Muscle layer of colon (tissue), 2 donors: Measurements from ENCODE around the gene COA5.

Source experiments
- H3K27ac ChIP-seq: one replicate; pipeline ENCODE4 v1.7.0; 2013; ENCODE audit warnings: low read depth, mild to moderate bottlenecking, low read length, moderate library complexity
- H3K27me3 ChIP-seq, 2 donors: one replicate each; pipeline ENCODE4 v1.7.0; 2013; ENCODE audit warnings: low read length in 2 of 2, mild to moderate bottlenecking in 2 of 2; ENCODE audit not compliant: insufficient read depth in 2 of 2, control insufficient read depth in 1 of 2
- H3K36me3 ChIP-seq: one replicate; pipeline ENCODE4 v1.7.0; 2013; ENCODE audit warnings: mild to moderate bottlenecking, low read length; ENCODE audit not compliant: insufficient read depth
- H3K4me1 ChIP-seq: one replicate; pipeline ENCODE4 v1.7.0; 2013; ENCODE audit warnings: mild to moderate bottlenecking, low read length; ENCODE audit not compliant: insufficient read depth
- H3K4me3 ChIP-seq, 2 donors: one replicate each; pipeline ENCODE4 v1.7.0; 2013; ENCODE audit warnings: low read length in 2 of 2, low read depth in 1 of 2, mild to moderate bottlenecking in 1 of 2, moderate library complexity in 1 of 2
- H3K9ac ChIP-seq: one replicate; pipeline ENCODE4 v1.7.0; 2013; ENCODE audit warnings: low read length
- H3K9me3 ChIP-seq: one replicate; pipeline ENCODE4 v1.7.0; 2013; ENCODE audit warnings: mild to moderate bottlenecking, low read length
- donor health status: abdominal sarcoma.
- donor health status: Adenocarcinoma of cecum.

COA5 gene

DNA sequence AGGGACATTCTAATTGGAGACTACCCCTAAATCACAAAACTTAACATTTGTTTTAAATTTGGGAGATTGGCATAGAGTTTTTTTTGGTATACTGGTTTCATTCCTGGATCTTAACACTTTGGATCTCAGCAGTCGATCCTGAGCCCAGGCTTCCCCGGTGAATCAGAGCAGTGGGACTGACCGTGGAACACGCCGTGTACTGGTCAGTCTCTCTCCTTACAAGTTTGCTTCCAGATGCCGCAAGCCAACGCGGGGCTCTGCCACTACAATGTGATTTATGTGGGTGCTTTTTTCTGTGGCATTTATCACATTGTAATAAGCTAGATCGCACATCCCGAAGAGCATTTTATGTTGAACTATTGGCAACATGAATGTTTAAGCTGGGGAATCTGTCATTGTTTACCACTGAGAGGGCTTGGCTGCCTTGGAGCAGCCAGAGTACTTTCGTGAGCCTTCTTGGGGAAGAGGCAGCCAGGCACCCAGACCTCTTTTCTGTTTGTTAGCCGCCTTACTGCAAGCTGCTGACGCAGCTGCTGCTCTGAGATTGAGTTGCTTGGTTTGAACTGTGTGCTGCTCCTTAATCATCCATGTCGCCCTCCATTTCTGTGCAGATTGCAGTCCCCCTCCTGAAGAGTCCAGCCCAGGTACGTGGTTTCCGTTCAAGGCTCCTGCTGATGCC lies 49.3 kb downstream of the COA5 start:
- Histone ChIP-seq H3K4me3 (no peak overlapping the region), H3K9ac (no peak overlapping the region), H3K27ac (peak overlapping the region; percentile 59), H3K4me1 (peaks cover 46% of the 10 kb centered on the region), H3K27me3 (no peaks in the 10 kb centered on the region), H3K36me3 (peaks cover 44% of the 10 kb centered on the region), H3K9me3 (no peaks in the 10 kb centered on the region)

DNA sequence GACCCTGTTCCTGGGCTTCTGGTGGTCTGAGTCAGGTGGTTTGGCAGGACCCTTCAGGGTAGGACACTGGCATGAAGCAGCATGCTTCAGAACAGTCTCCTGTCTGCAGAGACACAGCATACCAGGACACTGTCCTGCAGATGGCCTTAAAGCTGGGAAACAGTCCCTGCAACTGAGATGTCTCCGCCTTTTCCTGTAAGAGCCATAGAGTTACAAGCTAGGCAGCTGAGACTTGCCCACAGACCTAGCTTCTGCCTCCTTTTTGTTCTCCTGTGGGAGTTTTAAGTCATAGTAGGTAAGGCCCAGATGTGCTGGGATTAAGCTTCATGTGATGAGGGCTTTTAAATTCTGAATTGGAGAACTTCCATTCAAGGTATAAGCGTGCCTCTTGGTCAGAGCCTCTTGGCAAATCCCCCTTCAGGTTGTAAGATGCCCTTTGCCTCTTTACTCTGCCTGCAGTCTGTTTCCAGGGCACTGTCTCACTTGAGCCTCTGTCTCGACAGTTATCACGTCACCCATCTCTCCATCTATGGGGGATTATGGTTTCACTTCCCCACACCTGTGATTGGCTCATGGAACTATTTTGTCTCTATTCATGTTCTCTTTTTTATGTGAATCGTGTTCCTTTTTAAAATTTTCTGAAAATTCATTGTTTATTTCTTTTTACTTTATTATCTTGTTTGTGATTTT lies 51.8 kb downstream of the COA5 start:
- H3K27ac ChIP-seq = no peak overlapping the region
- H3K9ac ChIP-seq = no peak overlapping the region
- no peak overlapping the region for H3K4me3 ChIP-seq
- peaks cover 49% of the 10 kb centered on the region for H3K36me3 ChIP-seq
- no peaks in the 10 kb centered on the region for H3K9me3 ChIP-seq
- H3K27me3 ChIP-seq = no peaks in the 10 kb centered on the region
- H3K4me1 ChIP-seq = peaks cover 30% of the 10 kb centered on the region

DNA sequence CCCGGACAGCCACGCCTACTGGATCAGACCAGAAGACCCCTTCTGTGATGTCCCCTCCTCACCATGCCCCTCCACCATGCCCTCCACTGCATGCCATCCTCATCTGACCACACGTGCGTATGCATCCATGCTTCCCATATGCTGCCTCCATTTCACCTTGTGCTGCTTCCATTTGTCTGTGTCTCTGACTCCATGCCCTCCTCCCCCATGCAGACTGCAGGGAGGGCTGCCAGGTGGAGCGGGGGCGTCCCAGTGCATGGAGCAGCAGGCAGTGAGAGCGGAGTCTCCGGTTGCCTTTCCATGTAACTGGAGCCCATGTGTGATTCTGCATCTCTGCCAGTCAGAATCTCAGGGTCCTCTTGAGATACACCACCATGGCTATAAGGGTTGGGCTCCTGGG lies 52.6 kb downstream of the COA5 start:
- Histone ChIP-seq H3K4me1 (peaks cover 23% of the 10 kb centered on the region), H3K9me3 (no peaks in the 10 kb centered on the region), H3K27ac (no peak overlapping the region), H3K36me3 (peaks cover 55% of the 10 kb centered on the region), H3K9ac (no peak overlapping the region), H3K4me3 (no peak overlapping the region), H3K27me3 (no peaks in the 10 kb centered on the region)

DNA sequence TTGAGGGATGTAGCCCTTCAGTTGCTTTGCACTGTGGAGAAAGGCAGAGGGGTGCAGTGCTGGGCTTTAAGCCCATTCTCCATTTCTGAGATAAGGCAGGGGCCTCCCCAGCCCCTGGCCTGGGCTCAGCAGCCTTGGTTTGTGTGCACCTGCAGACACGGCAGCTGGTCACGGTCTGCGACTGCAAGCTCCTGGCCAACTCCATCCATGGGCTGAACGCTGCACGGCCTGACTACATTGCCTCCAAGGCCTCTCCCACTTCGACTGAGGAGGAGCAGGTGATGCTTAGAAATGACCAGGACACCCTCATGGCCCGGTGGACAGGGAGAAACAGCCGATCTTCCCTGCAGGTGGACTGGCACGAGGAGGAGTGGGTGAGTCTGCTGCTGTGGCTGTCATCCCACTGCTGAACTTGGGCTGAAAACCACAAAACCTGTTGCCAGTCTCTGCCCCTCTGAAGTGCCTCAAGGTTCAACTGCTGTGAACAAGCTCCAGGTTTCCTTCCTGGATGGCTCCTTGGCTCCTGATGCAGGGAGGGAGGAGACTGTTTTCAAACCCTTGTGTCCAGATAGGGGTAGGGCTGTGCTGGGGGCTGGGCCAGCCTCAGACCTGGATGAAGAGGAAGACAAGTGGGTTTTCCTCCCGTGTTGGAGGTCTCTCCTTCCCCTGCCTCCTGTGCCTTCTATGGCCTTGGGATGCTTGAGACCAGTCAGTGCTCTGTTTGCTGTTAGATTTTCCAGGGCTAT lies 54.0 kb downstream of the COA5 start:
- peaks cover 55% of the 10 kb centered on the region for H3K36me3 ChIP-seq

DNA sequence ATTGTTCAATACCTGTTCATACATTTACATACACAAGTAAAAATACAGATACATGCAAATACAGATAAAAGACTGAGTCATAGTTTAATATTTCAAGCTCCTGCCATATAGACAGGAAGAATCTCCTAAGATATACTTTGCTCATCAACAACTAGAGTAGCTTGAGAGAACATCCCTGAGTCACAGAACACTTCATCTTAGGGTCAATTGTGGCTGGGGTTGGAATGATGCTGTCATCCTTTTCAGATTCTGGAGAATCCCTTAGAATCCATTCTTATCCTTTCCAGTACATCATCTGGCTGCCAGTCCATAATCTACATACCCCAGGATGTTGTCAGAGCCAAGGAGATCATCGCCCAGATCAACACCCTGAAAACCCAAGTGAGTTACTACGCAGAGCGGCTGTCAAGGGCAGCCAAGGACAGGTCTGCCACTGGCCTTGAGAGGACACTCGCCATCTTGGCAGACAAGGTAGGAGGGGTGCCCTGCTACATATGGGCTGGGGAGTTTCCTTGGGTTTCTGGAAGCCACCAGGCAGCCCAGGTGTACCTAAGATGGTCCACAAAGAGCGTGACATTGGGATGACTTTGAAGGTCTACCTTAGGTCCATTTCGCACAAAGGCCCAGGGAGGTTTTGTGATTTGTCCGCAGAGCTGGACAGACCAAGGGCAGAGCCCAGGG lies 55.7 kb downstream of the COA5 start:
- no peaks in the 10 kb centered on the region for H3K27me3 ChIP-seq
- peaks cover 55% of the 10 kb centered on the region for H3K36me3 ChIP-seq
- H3K4me3 ChIP-seq = no peak overlapping the region
- no peak overlapping the region for H3K9ac ChIP-seq
- no peaks in the 10 kb centered on the region for H3K4me1 ChIP-seq
- H3K27ac ChIP-seq = no peak overlapping the region
- no peaks in the 10 kb centered on the region for H3K9me3 ChIP-seq

More for the DNA sequence above, 54.0 kb downstream of the COA5 start:
- no peaks in the 10 kb centered on the region for H3K27me3 ChIP-seq
- H3K9me3 ChIP-seq = no peaks in the 10 kb centered on the region
- no peak overlapping the region for H3K4me3 ChIP-seq
- peaks cover 8% of the 10 kb centered on the region for H3K4me1 ChIP-seq
- no peak overlapping the region for H3K27ac ChIP-seq
- H3K9ac ChIP-seq = no peak overlapping the region

DNA sequence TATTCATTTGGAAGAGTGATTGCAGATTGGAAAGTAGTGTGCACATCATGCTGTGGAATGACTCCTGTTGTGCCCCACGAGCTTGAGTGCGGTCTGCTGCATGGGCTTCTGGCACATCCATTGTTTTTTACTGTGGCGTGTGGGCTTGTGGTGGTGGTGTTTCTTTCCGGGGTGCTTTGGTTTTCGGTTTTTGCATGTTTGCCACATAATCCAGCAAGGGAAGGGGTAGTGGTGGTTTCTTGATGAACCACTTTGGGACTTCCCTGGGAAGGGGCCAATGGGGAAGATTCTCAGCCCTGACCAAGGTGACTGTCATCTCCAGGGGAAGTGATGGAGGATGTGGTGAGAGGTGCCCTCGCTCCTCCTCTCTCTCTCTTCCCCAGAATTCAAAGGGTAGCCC lies 57.0 kb downstream of the COA5 start:
- Histone ChIP-seq H3K9me3 (no peaks in the 10 kb centered on the region), H3K9ac (no peak overlapping the region), H3K4me1 (no peaks in the 10 kb centered on the region), H3K36me3 (peaks cover 59% of the 10 kb centered on the region), H3K27ac (no peak overlapping the region), H3K27me3 (no peaks in the 10 kb centered on the region), H3K4me3 (no peak overlapping the region)

DNA sequence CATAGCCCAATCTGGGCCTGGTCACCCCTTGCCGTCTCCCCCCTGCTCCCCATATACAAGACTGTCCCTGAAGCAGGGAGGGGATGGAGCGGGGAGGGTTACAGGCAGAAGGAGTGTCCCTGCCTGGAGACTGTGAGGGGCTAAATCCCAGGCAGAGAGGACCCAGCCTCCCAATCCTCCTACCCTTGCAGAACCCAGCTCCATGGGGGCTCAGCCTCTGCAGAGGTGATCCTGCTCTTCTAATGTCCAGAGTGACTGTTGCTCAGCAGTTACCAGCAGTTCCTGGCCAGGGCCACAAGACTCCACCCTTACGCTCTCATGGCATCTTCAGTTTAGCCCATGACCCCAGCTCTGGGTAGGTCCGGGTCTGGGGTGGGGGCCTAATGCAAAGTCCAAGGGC lies 58.1 kb downstream of the COA5 start:
- no peak overlapping the region for H3K4me3 ChIP-seq
- no peaks in the 10 kb centered on the region for H3K9me3 ChIP-seq
- no peak overlapping the region for H3K9ac ChIP-seq
- no peak overlapping the region for H3K27ac ChIP-seq
- peaks cover 56% of the 10 kb centered on the region for H3K36me3 ChIP-seq
- no peaks in the 10 kb centered on the region for H3K4me1 ChIP-seq
- no peaks in the 10 kb centered on the region for H3K27me3 ChIP-seq
